Measurements from ENCODE around the gene GUCY2F. TPM values are rescaled to one million over a fixed set of nuclear protein-coding genes. Genes with fewer than 3 reads are reported as not detected.
A peak's percentile ranks its signal among the peaks of the same experiment; 100 is the strongest.

Gene GUCY2F
- total RNA-seq, 1 donor from 2014 or later, result not detected

GRCh38 chrX:109498434-109498833, 16.5 kb upstream of the GUCY2F start:
- DNase-seq, result no peak
- TF ChIP-seq CTCF (IDR thresholded peaks at IDR 0.05; ENCODE audit: partially characterized antibody, unreplicated experiment), result no peak
- H3K27me3 Mint-ChIP-seq (ENCODE audit: unreplicated experiment), result no peaks in the 10 kb centered on the region
- H3K4me1 Mint-ChIP-seq (ENCODE audit: low read depth, unreplicated experiment), result no peaks in the 10 kb centered on the region
- no peak overlapping the region for H3K4me3 Mint-ChIP-seq (ENCODE audit: unreplicated experiment)
- H3K36me3 Mint-ChIP-seq (ENCODE audit: unreplicated experiment), result no peaks in the 10 kb centered on the region
- no peak overlapping the region for H3K27ac Mint-ChIP-seq (ENCODE audit: unreplicated experiment)
- H3K9me3 Mint-ChIP-seq (ENCODE audit: unreplicated experiment), result peaks cover 2% of the 10 kb centered on the region

GRCh38 chrX:109489174-109489573, 7.3 kb upstream of the GUCY2F start:
- TF ChIP-seq CTCF (IDR thresholded peaks at IDR 0.05; ENCODE audit: partially characterized antibody, unreplicated experiment), result no peak
- no peaks in the 10 kb centered on the region for H3K27me3 Mint-ChIP-seq (ENCODE audit: unreplicated experiment)
- peaks cover 2% of the 10 kb centered on the region for H3K9me3 Mint-ChIP-seq (ENCODE audit: unreplicated experiment)
- no peaks in the 10 kb centered on the region for H3K36me3 Mint-ChIP-seq (ENCODE audit: unreplicated experiment)
- H3K4me3 Mint-ChIP-seq (ENCODE audit: unreplicated experiment), result no peak overlapping the region
- DNase-seq, result no peak
- no peaks in the 10 kb centered on the region for H3K4me1 Mint-ChIP-seq (ENCODE audit: low read depth, unreplicated experiment)
- H3K27ac Mint-ChIP-seq (ENCODE audit: unreplicated experiment), result no peak overlapping the region

GRCh38 chrX:109487640-109488039, 5.8 kb upstream of the GUCY2F start:
- Mint-ChIP-seq H3K27me3 (ENCODE audit: unreplicated experiment) (no peaks in the 10 kb centered on the region), H3K27ac (ENCODE audit: unreplicated experiment) (no peak overlapping the region), H3K4me3 (ENCODE audit: unreplicated experiment) (no peak overlapping the region), H3K4me1 (ENCODE audit: low read depth, unreplicated experiment) (no peaks in the 10 kb centered on the region), H3K36me3 (ENCODE audit: unreplicated experiment) (no peaks in the 10 kb centered on the region), H3K9me3 (ENCODE audit: unreplicated experiment) (peaks cover 2% of the 10 kb centered on the region)
- DNase-seq, result no peak
- no peak for TF ChIP-seq CTCF (IDR thresholded peaks at IDR 0.05; ENCODE audit: partially characterized antibody, unreplicated experiment)

- DNase-seq, result peak; percentile 44
- Mint-ChIP-seq H3K4me3 (ENCODE audit: unreplicated experiment) (no peak overlapping the region), H3K9me3 (ENCODE audit: unreplicated experiment) (no peaks in the 10 kb centered on the region), H3K36me3 (ENCODE audit: unreplicated experiment) (no peaks in the 10 kb centered on the region), H3K4me1 (ENCODE audit: low read depth, unreplicated experiment) (no peaks in the 10 kb centered on the region), H3K27ac (ENCODE audit: unreplicated experiment) (no peak overlapping the region), H3K27me3 (ENCODE audit: unreplicated experiment) (no peaks in the 10 kb centered on the region)
- TF ChIP-seq CTCF (IDR thresholded peaks at IDR 0.05; ENCODE audit: partially characterized antibody, unreplicated experiment), result peak; percentile 91
Observed at GRCh38 chrX:109485470-109486340, 3.8 kb upstream of the GUCY2F start.

- TF ChIP-seq CTCF (IDR thresholded peaks at IDR 0.05; ENCODE audit: partially characterized antibody, unreplicated experiment), result no peak
Observed at GRCh38 chrX:109484886-109485285, 3.0 kb upstream of the GUCY2F start.

More at GRCh38 chrX:109484886-109485285, 3.0 kb upstream of the GUCY2F start:
- no peaks in the 10 kb centered on the region for H3K36me3 Mint-ChIP-seq (ENCODE audit: unreplicated experiment)
- no peaks in the 10 kb centered on the region for H3K27me3 Mint-ChIP-seq (ENCODE audit: unreplicated experiment)
- H3K9me3 Mint-ChIP-seq (ENCODE audit: unreplicated experiment), result no peaks in the 10 kb centered on the region
- H3K4me3 Mint-ChIP-seq (ENCODE audit: unreplicated experiment), result no peak overlapping the region
- no peak for DNase-seq
- no peak overlapping the region for H3K27ac Mint-ChIP-seq (ENCODE audit: unreplicated experiment)
- H3K4me1 Mint-ChIP-seq (ENCODE audit: low read depth, unreplicated experiment), result no peaks in the 10 kb centered on the region
